ENCODE measurements around the gene CTAGE1.
A peak's percentile ranks its signal among the peaks of the same experiment; 100 is the strongest.

Gene CTAGE1

DNA sequence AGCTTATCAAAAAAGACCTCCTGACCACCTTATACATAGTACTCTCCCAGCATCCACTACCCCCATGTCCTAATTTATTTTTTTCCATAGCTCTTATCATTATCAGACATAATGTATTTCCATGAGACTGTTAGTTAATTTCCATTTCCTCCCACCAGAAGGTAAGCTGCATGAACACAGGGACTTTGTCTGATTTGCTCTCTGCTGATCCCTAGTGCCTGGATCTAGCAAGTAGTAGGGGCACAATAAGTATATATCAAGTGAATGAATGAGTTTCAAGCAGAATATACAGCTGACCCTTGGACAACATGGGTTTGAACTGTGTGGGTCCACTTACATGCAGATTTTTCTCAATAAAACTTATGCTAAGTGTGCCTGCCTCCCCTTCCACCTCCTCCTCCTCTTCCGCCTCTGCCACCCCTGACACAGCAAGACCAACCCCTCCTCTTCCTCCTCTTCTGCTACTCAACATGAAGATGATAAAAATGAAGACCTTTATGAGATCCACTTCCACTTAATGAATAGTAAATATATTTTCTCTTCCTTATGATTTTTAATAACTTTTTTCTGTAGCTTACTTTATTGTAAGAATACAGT is 53.8 kb downstream of the CTAGE1 start:
- H3K4me3 ChIP-seq (ENCODE audit: low read depth, low read length) = no peak overlapping the region
- TF ChIP-seq MYC (IDR thresholded peaks at IDR 0.05; ENCODE audit: low read depth, low read length) (no peak), POLR2A (IDR thresholded peaks at IDR 0.05; ENCODE audit: extremely low read depth, insufficient read length) (no peak)
- TF ChIP-seq, protein P1, sequence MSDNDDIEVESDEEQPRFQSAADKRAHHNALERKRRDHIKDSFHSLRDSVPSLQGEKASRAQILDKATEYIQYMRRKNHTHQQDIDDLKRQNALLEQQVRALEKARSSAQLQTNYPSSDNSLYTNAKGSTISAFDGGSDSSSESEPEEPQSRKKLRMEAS (IDR thresholded peaks at IDR 0.05; ENCODE audit: low read depth, low read length) = no peak
- TF ChIP-seq, protein P2, sequence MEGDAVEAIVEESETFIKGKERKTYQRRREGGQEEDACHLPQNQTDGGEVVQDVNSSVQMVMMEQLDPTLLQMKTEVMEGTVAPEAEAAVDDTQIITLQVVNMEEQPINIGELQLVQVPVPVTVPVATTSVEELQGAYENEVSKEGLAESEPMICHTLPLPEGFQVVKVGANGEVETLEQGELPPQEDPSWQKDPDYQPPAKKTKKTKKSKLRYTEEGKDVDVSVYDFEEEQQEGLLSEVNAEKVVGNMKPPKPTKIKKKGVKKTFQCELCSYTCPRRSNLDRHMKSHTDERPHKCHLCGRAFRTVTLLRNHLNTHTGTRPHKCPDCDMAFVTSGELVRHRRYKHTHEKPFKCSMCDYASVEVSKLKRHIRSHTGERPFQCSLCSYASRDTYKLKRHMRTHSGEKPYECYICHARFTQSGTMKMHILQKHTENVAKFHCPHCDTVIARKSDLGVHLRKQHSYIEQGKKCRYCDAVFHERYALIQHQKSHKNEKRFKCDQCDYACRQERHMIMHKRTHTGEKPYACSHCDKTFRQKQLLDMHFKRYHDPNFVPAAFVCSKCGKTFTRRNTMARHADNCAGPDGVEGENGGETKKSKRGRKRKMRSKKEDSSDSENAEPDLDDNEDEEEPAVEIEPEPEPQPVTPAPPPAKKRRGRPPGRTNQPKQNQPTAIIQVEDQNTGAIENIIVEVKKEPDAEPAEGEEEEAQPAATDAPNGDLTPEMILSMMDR (IDR thresholded peaks at IDR 0.05; ENCODE audit: low read depth, low read length) = no peak
- peak; percentile 8 for DNase-seq (ENCODE audit: low read depth)

Data from NB4 (cell line).